Measurements from ENCODE around the gene NID1.

Gene NID1, protein sequence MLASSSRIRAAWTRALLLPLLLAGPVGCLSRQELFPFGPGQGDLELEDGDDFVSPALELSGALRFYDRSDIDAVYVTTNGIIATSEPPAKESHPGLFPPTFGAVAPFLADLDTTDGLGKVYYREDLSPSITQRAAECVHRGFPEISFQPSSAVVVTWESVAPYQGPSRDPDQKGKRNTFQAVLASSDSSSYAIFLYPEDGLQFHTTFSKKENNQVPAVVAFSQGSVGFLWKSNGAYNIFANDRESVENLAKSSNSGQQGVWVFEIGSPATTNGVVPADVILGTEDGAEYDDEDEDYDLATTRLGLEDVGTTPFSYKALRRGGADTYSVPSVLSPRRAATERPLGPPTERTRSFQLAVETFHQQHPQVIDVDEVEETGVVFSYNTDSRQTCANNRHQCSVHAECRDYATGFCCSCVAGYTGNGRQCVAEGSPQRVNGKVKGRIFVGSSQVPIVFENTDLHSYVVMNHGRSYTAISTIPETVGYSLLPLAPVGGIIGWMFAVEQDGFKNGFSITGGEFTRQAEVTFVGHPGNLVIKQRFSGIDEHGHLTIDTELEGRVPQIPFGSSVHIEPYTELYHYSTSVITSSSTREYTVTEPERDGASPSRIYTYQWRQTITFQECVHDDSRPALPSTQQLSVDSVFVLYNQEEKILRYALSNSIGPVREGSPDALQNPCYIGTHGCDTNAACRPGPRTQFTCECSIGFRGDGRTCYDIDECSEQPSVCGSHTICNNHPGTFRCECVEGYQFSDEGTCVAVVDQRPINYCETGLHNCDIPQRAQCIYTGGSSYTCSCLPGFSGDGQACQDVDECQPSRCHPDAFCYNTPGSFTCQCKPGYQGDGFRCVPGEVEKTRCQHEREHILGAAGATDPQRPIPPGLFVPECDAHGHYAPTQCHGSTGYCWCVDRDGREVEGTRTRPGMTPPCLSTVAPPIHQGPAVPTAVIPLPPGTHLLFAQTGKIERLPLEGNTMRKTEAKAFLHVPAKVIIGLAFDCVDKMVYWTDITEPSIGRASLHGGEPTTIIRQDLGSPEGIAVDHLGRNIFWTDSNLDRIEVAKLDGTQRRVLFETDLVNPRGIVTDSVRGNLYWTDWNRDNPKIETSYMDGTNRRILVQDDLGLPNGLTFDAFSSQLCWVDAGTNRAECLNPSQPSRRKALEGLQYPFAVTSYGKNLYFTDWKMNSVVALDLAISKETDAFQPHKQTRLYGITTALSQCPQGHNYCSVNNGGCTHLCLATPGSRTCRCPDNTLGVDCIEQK

DNA sequence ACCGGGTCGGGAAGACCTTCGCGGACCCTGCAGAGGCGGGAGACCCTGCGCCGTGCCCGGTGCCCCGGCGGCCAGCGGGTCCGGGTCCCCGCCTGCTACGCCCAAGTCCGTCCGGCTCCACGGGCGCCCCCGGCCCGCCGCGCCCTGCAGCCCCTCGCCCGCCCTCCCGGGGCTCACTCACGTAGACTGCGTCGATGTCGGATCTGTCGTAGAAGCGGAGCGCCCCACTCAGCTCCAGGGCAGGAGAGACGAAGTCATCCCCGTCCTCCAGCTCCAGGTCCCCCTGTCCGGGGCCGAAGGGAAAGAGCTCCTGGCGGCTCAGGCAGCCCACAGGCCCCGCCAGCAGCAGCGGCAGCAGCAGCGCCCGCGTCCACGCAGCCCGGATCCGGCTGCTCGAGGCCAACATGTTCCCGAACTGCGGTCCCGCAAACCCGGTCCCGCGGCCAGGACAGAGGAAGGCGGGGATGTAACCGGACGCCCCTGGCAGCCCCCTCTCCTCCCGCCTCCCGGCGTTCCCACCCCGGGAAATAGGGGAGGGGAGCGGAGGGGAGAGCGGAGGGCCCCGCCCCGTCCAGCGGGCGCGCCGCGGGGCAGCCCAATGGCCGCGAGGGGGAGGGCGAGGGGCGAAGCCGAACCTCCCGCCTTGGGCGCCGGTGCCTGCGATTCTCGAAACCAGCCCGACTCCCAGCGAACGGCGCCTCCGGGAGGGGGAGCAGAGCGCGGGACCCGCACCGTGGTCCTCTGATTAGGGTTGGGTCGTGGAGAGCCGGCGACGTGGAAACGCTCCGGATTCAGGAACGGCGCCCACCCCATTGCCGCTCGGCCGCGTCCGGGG lies at the start of gene NID1:
NID1 (minus strand) TSS at position 417 of the 835 bp plus-strand sequence; CDS start at position 406, 11 bp downstream.
- H3K4me3 ChIP-seq (ENCODE audit: low read depth, low read length): peak within 1 kb of the TSS; percentile 95
- peak; percentile 72 for DNase-seq (ENCODE audit: low read depth)

DNA sequence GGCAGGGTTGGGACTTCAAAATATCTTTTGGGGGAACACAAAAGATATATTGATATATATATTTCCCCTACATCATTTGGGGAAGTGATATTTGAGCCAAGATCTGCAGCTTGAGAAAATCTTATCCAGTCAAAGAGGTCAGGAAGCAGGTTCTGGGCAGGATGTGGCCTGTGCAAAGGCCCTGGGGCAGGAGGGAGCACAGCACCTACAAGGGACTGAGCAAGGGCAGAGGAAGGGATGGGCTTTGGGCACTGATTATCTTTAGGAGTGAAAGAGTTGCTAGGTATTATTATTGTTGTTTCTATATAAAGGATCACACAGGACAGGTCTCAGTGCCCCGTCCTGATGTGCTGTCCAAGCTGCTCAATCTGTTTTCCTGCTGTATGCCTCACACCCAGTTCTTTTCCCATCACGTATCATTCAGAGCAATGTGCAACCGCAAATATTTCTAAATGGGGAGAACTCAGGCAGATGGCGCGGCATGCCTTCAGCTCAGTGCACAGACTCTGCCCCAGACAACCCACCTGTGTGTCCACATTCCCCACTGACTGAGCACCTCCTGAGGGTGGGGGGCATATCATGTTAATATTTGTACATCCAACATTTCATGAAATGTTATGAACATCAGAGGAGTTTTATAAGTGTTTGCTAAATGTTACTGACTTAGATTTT lies 49.3 kb upstream of the NID1 start:
- DNase-seq (ENCODE audit: low read depth): no peak

DNA sequence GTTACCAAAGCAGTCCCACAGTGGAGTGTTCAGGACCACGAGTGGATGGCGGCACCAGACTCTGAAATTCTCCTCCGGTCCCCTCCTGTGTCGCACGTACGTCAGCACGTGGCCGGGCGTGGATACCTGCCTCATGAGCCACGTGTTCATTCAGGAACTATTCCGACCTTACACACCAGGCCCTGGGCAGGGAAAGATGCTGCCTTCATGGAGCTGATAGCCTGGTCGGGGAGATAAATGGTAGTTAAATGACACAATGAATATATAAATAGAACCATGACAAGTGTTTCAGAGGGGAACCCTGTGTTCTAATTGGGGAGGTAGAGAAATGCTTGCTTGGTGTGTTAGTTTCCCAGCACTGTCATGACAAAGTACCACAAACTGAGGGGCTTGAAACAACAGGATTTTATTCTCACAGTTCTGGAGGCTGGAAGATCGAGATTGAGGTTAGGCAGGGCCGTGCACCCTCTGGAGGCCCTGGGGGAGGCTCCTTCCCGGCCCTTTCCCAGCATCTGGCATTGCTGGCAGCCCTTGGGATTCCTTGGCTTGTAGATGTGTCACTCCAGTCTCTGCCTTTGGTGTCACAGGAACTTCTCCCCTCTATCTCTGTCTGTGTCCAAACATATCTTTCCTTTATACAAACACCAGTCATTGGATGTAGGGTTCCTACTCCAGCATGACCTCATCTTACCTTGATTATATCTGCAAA lies 48.6 kb upstream of the NID1 start:
- DNase-seq (ENCODE audit: low read depth): no peak
- H3K4me3 ChIP-seq (ENCODE audit: low read depth, low read length): no peak overlapping the region

More for the DNA sequence above, 49.3 kb upstream of the NID1 start:
- H3K4me3 ChIP-seq (ENCODE audit: low read depth, low read length): no peak overlapping the region

DNA sequence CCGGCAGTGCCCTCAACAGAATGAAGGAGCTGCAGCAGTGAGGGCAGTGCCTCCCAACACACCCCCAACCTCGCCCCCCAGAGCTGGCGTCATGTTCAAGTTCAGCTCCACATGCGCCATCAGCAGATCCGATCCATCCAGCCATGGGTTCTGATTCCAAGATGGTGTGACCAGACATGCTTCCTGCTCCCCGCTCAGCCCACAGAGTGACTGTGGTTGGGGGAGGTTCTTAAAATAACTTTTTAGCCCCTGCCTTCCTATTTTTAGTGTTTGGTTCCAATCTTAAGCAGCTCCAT lies 47.4 kb upstream of the NID1 start:
- DNase-seq (ENCODE audit: low read depth): no peak
- no peak overlapping the region for H3K4me3 ChIP-seq (ENCODE audit: low read depth, low read length)

DNA sequence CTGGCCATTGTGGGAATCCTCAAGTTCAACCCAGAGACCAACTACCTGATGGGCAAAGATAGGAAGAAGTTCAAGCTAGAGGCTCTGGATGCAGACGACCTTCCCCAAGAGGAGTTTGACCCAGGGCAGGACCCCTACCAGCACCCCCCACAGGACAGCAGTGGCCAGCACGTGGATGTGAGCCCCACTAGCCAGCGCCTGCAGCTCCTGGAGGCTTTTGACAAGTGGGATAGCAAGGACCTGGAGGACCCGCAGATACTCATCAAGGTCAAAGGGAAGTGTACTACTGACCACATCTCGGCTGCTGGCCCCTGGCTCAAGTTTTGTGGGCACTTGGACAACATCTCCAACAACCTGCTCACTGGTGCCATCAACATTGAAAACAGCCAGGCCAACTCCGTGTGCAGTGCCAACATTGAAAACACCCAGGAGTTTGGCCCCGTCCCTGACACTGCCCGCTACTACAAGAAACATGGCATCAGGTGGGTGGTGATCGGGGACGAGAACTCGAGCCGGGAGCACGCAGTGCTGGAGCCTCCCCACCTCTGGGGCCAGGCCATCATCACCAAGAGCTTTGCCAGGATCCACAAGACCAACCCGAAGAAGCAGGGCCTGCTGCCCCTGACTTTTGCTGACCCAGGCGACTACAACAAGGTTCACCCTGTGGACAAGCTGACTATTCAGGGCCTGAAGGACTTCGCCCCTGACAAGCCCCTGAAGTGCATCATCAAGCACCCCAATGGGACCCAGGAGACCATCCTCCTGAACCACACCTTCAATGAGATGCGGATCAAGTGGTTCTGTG lies 46.8 kb upstream of the NID1 start:
- DNase-seq (ENCODE audit: low read depth): no peak
- H3K4me3 ChIP-seq (ENCODE audit: low read depth, low read length): no peak overlapping the region

DNA sequence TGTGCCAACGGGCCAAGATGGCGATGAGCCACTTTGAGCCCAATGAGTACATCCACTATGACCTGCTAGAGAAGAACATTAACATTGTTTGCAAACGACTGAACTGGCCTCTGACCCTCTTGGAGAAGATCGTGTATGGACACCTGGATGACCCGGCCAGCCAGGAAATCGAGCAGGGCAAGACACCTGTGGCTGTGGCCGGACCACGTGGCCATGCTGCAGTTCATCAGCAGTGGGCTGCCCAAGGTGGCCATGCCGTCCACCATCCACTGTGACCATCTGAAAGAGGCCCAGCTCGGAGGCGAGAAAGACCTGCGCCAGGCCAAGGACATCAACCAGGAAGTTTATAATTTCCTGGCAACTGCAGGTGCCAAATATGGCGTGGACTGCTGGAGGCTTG lies 45.2 kb upstream of the NID1 start:
- DNase-seq (ENCODE audit: low read depth): no peak
- H3K4me3 ChIP-seq (ENCODE audit: low read depth, low read length): no peak overlapping the region

DNA sequence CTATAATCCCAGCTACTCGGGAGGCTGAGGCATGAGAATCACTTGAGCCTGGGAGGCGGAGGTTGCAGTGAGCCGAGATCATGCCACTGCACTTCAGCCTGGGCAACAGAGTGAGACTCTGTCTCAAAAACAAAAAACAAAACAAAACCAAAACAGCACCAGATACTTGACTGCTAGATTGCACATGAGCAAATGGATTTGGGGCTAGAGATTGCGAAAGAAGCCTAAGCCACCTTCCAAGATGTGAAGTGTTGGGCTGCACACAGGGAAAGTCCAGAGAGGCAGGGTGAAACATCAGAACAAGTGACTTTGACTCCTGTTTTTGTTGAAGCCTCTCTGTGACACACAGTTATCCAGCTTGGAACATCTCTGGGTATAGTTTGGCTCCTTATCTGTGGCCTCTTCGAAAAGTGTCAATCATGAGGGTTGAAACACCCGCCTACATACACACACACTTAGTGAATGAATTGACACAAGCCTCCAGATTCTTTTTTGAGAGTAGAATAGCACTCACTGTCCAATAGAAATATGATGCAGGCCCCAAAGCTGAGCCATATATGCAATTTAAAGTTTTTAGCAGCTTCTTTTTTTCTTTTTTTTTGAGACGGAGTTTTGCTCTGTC lies 43.2 kb upstream of the NID1 start:
- H3K4me3 ChIP-seq (ENCODE audit: low read depth, low read length): no peak overlapping the region
- DNase-seq (ENCODE audit: low read depth): no peak

DNA sequence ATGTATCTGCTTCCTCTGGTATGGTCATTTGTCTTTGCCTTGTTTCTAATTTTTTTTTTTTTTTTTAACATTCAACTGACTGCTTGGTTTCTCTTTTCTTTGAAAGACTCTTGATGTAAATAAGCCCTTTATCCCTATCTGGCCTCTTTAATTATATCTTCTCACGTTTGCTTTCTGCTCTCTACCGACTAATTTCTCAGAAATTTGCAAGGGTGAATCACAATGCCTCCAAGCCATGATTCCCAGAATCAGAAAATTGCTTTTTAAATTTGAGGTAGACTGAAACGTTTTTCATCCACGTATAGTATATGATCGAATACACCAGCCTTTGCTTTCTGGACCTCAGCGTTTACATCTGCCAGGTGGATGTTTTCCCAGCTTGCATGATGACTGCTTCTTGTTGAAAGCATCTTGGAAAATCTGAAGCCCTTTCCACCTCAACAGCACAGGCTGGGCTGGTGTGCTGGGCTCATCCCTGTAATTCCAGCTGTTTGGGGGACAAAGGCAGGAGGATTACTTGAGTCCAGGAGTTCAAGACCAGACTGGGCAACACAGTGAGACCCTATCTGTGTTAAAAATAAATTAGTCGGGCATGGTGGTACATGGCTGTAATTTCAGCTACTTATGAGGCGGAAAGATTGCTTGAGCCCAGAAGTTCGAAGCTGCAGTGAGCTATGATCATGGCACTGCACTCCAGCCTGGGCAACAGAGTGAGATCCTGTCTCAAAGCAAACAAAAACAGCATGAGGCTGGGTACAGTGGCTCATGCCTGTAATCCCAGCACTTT lies 42.4 kb upstream of the NID1 start:
- no peak for DNase-seq (ENCODE audit: low read depth)
- H3K4me3 ChIP-seq (ENCODE audit: low read depth, low read length): no peak overlapping the region

DNA sequence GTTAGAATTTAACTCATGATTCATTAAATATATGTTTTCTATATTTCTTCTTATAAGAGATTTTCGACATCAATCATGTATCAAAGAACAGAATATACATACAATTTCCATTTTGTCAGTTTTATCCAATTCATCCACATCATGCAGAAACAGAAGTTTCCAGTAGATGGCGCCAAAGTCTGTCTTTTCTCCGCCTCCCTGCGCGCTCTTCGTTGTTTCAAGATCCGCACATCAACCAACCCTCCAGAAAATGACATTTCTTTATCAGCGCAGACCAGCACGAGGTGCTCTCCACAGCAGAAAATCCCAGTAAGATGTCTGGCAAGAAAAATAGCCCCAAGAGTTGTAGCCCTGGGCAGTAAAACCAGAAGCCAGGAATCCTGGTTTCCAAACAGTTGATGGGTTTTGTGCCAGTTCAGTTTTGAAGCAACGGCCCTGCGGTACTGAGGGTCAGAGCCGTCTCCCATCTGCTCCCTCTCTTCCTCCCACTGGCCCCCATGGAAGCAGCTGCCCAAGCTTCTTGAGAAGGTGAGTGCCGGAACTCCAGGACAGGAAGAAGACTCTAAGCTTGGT lies 38.8 kb upstream of the NID1 start:
- H3K4me3 ChIP-seq (ENCODE audit: low read depth, low read length): no peak overlapping the region
- DNase-seq (ENCODE audit: low read depth): no peak

DNA sequence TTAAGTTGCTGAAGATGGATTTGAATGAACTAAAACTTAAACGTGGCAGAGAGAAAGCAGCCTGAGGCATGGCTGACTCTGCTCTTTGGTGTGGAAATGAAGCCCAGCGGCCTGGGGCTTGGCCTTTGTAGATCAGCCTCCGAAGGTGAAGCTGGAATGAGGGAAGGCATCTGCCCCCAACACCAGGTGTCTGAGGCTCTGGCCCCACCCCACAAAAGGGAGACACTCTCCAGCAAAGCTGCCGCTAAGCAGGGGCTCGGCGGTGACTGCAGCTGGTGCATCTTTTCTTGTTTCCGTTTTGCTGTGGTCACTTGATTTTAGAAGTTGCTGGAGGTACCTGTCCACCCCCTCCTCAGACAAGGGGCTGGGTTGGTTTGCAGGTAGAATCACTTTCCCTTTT lies 38.2 kb upstream of the NID1 start:
- H3K4me3 ChIP-seq (ENCODE audit: low read depth, low read length): no peak overlapping the region
- no peak for DNase-seq (ENCODE audit: low read depth)

DNA sequence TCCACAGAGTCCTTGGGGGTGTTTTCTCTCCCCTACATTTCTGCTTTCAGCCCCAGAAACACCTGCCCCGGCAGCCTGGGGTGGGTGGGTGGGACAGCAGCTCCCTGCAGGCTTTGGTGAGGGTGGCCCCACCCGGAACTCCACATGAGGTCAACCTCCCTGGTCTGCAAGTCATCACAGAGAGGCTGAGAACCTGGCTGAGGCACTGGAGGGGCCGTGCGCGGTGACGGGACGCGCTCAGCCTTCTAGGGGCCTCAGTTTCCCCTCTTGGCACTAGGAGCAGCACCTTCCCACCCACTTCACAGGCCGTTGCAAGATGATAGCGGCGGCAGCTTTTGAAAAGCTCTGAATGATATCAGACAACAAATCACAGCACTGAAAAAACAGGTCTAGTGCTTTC lies 37.7 kb upstream of the NID1 start:
- no peak for DNase-seq (ENCODE audit: low read depth)
- H3K4me3 ChIP-seq (ENCODE audit: low read depth, low read length): no peak overlapping the region

DNA sequence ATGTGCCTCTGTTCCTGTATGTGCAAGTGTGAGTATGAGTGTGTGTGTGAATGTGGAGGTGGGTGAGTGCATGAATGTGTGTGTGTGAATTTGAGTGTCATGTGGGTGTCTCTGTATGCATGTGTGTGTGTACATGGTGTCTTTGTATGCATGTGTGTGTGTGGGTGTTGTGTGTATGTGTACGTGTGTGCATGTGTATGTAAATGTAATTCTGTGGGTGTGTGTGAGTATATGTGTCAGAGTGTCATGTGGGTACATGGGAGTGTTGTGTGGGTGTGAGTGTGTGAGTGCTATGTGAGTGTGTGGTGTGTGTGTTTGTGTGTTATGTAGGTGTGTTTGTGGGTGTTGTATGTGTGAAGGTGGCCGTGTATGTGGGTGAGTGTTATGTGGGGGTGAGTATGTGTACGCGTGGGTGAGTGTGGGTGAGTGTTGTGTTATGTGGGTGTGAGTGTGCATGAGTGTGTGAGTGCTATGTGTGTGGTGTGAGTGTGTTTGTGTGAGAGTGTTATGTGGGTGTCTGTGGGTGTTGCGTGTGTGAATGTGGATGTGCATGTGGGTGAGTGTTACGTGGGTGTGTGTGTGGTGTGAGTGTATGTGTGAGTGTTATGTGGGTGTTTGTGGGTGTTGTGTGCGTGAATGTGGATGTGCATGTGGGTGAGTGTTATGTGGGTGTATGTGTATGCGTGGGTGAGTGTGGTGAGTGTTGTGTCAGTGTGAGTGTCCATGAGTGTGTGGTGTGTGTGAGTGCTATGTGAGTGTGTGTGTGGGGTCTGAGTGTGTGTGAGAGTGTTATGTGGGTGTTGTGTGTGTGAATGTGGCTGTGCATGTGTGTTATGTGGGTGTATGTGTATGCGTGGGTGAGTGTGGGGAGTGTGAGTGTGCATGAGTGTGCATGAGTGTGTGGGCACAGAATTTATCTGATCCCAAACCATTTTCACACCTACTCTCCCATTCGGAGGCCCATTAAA lies 36.6 kb upstream of the NID1 start:
- H3K4me3 ChIP-seq (ENCODE audit: low read depth, low read length): no peak overlapping the region
- DNase-seq (ENCODE audit: low read depth): no peak

DNA sequence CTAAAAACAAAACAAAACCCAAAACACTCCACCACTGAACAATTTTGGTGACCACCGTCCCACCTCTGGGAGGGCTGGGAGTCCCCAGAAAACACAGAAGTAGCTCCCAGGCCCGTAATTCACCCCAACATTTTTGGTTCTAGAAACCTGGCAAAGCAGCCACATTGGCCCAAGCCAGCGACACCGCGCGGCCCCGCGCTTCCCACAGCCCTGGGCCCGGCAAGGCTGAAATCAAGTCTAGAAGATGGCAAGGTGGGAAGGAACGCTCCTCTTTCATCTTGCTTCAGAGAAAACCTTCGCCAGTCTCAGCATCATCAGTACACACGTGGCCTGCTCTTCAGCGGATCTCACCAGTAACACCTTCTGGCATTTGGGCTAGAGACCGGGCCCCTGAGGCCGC lies 35.9 kb upstream of the NID1 start:
- no peak overlapping the region for H3K4me3 ChIP-seq (ENCODE audit: low read depth, low read length)
- DNase-seq (ENCODE audit: low read depth): no peak

DNA sequence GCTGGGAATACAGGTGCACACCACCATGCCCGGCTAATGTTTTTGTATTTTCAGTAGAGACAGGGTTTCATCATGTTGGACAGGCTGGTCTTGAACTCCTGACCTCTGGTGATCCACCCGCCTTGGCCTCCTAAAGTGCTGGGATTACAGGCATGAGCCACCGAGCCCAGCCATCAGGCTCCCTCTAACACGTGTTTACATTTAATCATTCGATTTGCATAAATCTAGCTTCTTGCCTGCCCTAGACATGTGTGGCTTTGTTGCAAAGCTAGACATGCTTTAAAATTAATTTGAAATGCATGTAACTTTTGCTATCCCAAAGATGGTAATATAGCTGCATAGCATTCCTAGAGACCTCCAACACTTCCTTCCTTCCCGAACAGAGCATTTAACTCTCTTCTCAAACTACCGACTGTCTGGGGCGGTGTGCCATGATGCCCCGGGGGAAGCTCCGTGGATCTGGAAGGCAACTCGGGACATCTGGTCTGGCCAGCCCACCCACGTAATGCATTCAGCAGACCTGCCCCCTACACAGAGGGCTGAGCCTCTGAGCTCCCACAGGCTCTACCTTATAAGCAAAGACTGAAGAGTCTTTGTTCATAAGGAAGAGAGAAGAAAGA lies 34.6 kb upstream of the NID1 start:
- no peak for DNase-seq (ENCODE audit: low read depth)
- H3K4me3 ChIP-seq (ENCODE audit: low read depth, low read length): no peak overlapping the region
